ENCODE data around the gene CNTN4. TPM values are rescaled to one million over a fixed set of nuclear protein-coding genes. Genes with fewer than 3 reads are reported as not detected.

CNTN4 gene
- total RNA-seq, 1 donor from 2014 or later = 0.52 TPM

- no peak for DNase-seq (ENCODE audit: low spot score)
- TF ChIP-seq CTCF (IDR thresholded peaks at IDR 0.05) = no peak
- H3K27ac Mint-ChIP-seq (ENCODE audit: unreplicated experiment) = no peak overlapping the region
- no peak overlapping the region for H3K4me3 Mint-ChIP-seq (ENCODE audit: unreplicated experiment)
- peaks cover 6% of the 10 kb centered on the region for H3K4me1 Mint-ChIP-seq (ENCODE audit: low read depth)
- H3K27me3 Mint-ChIP-seq (ENCODE audit: low read depth) = no peaks in the 10 kb centered on the region
- no peaks in the 10 kb centered on the region for H3K9me3 Mint-ChIP-seq (ENCODE audit: low read depth)
- no peaks in the 10 kb centered on the region for H3K36me3 Mint-ChIP-seq (ENCODE audit: low read depth)
Observed at GRCh38 chr3:2458816-2459215, 360.1 kb downstream of the CNTN4 start.

DNA sequence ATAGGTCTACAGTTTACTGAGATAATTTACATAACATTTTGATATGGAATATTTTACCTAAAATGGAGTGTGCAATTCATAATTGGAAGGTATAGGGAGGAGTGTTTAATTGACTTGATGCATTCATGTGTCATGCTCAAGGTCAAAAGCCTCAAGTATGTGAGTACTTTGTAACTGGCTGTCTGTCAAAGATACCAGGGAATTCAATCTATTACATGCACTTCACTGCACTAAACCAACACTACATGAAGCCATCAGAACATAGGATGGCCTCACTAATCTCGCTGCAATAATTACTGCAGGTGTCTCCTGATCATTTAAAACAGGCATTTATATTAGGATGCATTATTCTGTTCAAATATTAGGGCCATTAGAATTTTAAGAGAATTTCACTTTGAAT lies 367.2 kb downstream of the CNTN4 start:
- H3K27ac Mint-ChIP-seq (ENCODE audit: unreplicated experiment) = no peak overlapping the region
- no peaks in the 10 kb centered on the region for H3K36me3 Mint-ChIP-seq (ENCODE audit: low read depth)
- no peaks in the 10 kb centered on the region for H3K9me3 Mint-ChIP-seq (ENCODE audit: low read depth)
- H3K4me3 Mint-ChIP-seq (ENCODE audit: unreplicated experiment) = no peak overlapping the region
- no peak for DNase-seq (ENCODE audit: low spot score)
- no peaks in the 10 kb centered on the region for H3K4me1 Mint-ChIP-seq (ENCODE audit: low read depth)
- H3K27me3 Mint-ChIP-seq (ENCODE audit: low read depth) = no peaks in the 10 kb centered on the region
- no peak for TF ChIP-seq CTCF (IDR thresholded peaks at IDR 0.05)

DNA sequence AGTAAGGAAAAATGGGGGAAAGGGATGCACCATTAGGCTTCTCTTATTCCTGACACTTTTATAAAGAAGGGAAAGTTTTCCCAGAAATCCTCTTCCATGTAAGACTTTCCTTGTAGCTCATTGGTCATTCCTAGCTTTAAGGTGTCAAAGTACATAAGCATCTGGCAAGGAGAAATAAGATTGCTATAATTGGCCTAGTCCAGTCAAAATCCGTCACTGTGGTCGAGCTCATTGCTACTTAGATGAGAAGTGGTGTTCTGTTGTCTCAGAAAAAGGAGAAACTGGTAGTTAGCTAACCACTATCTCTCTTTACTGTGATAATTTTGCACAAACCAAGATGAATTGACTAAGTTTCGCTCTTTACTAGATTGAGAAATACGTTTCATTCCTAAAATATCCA lies 370.1 kb downstream of the CNTN4 start:
- Mint-ChIP-seq H3K9me3 (ENCODE audit: low read depth) (no peaks in the 10 kb centered on the region), H3K36me3 (ENCODE audit: low read depth) (no peaks in the 10 kb centered on the region), H3K4me3 (ENCODE audit: unreplicated experiment) (no peak overlapping the region), H3K27ac (ENCODE audit: unreplicated experiment) (no peak overlapping the region), H3K27me3 (ENCODE audit: low read depth) (no peaks in the 10 kb centered on the region), H3K4me1 (ENCODE audit: low read depth) (no peaks in the 10 kb centered on the region)
- TF ChIP-seq CTCF (IDR thresholded peaks at IDR 0.05) = no peak
- no peak for DNase-seq (ENCODE audit: low spot score)

- Mint-ChIP-seq H3K4me1 (ENCODE audit: low read depth) (no peaks in the 10 kb centered on the region), H3K36me3 (ENCODE audit: low read depth) (no peaks in the 10 kb centered on the region), H3K4me3 (ENCODE audit: unreplicated experiment) (no peak overlapping the region), H3K9me3 (ENCODE audit: low read depth) (peaks cover 9% of the 10 kb centered on the region), H3K27ac (ENCODE audit: unreplicated experiment) (no peak overlapping the region), H3K27me3 (ENCODE audit: low read depth) (no peaks in the 10 kb centered on the region)
- DNase-seq (ENCODE audit: low spot score) = no peak
- no peak for TF ChIP-seq CTCF (IDR thresholded peaks at IDR 0.05)
Observed at GRCh38 chr3:2476996-2477395, 378.3 kb downstream of the CNTN4 start.

GRCh38 chr3:2477620-2478019 lies 379.0 kb downstream of the CNTN4 start:
- Mint-ChIP-seq H3K36me3 (ENCODE audit: low read depth) (no peaks in the 10 kb centered on the region), H3K4me1 (ENCODE audit: low read depth) (no peaks in the 10 kb centered on the region), H3K4me3 (ENCODE audit: unreplicated experiment) (no peak overlapping the region), H3K27me3 (ENCODE audit: low read depth) (no peaks in the 10 kb centered on the region), H3K27ac (ENCODE audit: unreplicated experiment) (no peak overlapping the region), H3K9me3 (ENCODE audit: low read depth) (peaks cover 9% of the 10 kb centered on the region)
- no peak for TF ChIP-seq CTCF (IDR thresholded peaks at IDR 0.05)
- DNase-seq (ENCODE audit: low spot score) = no peak

All from chondrocyte (in vitro differentiated cells).